K562 (cell line): Measurements from ENCODE around the gene OLFML1. TPM values are rescaled to one million over a fixed set of nuclear protein-coding genes. Genes with fewer than 3 reads are reported as not detected.

Experiments
- ATAC-seq: fragments of 200-7000 bp; cut with Tn5 transposase; 3 replicates; pipeline ENCODE4 v1.9.1; 2020; ENCODE audit warnings: moderate library complexity
- BruUV-seq: library from RNA; stranded (reverse); fragments of 400-500 nt; replicated peaks from 2 replicates; lab custom pipeline; 2021; lab: Mats Ljungman, UMichigan
- CTCF ChIA-PET: fragments of 300-600 bp; formaldehyde crosslinking; extraction: SDS; loops from one replicate; lab custom pipeline; 2021; ENCODE audit warnings: low intra/inter-chr PET ratio; lab: Yijun Ruan, JAX
- POLR2A ChIA-PET: fragments of 300-600, 350-650 bp; sonication (Branson Sonifier 250); formaldehyde crosslinking; extraction: SDS; loops from one replicate; lab custom pipeline; 2021; ENCODE audit warnings: antibody characterized with exemption, inconsistent platforms; lab: Yijun Ruan, JAX
- DNase-seq, 4 experiments: peaks; one replicate each; pipeline versions ENCODE4 v3.0.0 to v3.0.0-alpha.2; 2011 to 2018; ENCODE audit warnings: low spot score in 3 of 4, mixed read lengths in 3 of 4; ENCODE audit errors: extremely low read depth in 1 of 4
- FAIRE-seq: peaks from 2 replicates; lab custom pipeline; 2011; peaks lifted over from hg19 to GRCh38; lab: Jason Lieb, UNC
- H2AFZ ChIP-seq: 2 replicates; pipeline ENCODE4 v1.6.0; 2011; ENCODE audit warnings: low read depth, low read length, control low read depth, inconsistent platforms
- H3K27ac ChIP-seq: fragments of 200-600 bp; 3 replicates; pipeline ENCODE4 v1.8.0; 2011; ENCODE audit warnings: low read depth, mild to moderate bottlenecking, control low read depth, inconsistent platforms, low read length, moderate library complexity, mixed read lengths; ENCODE audit errors: extremely low read depth
- H3K27me3 ChIP-seq, 2 experiments: fragments of 300-600 bp in 1 of 2; 2 replicates in 1 of 2; 3 replicates in 1 of 2; pipeline versions ENCODE4 v1.6.0 to v1.8.0; 2011; ENCODE audit warnings: inconsistent platforms in 2 of 2, low read length in 2 of 2, mild to moderate bottlenecking in 1 of 2, mixed read lengths in 1 of 2, moderate library complexity in 1 of 2; ENCODE audit not compliant: control insufficient read depth in 2 of 2, insufficient read depth in 2 of 2
- H3K36me3 ChIP-seq: fragments of 300-600 bp; 3 replicates; pipeline ENCODE4 v1.8.0; 2011; ENCODE audit warnings: mild to moderate bottlenecking, low read length, inconsistent platforms; ENCODE audit not compliant: control insufficient read depth, insufficient read depth
- H3K4me1 ChIP-seq, 2 experiments: fragments of 200-600 bp in 1 of 2; replicated peaks in 1 of 2; 2 replicates in 1 of 2; 3 replicates in 1 of 2; pipeline versions ENCODE4 v1.5.1 to v1.8.0; 2011; ENCODE audit warnings: inconsistent platforms in 2 of 2, low read length in 2 of 2, mild to moderate bottlenecking in 1 of 2, mixed read lengths in 1 of 2, moderate library complexity in 1 of 2; ENCODE audit not compliant: control insufficient read depth in 2 of 2, insufficient read depth in 2 of 2
- H3K4me2 ChIP-seq: 2 replicates; pipeline ENCODE4 v1.6.1; 2011; ENCODE audit warnings: low read length, control low read depth, inconsistent platforms, mixed read lengths; ENCODE audit not compliant: insufficient read depth
- H3K4me3 ChIP-seq: fragments of 200-600 bp; sonication (generic), shearing (Covaris generic); 2 replicates; pipeline ENCODE4 v1.5.1; 2016; ENCODE audit warnings: control low read depth, inconsistent platforms
- H3K79me2 ChIP-seq: fragments of 200-600 bp; 3 replicates; pipeline ENCODE4 v1.8.0; 2011; ENCODE audit warnings: low read length, inconsistent platforms; ENCODE audit not compliant: control insufficient read depth, insufficient read depth
- H3K9ac ChIP-seq, 2 experiments: 2 replicates each; pipeline versions ENCODE4 v1.6.0 to v1.6.1; 2011; ENCODE audit warnings: low read depth in 2 of 2, low read length in 2 of 2, control low read depth in 1 of 2, inconsistent platforms in 1 of 2, mild to moderate bottlenecking in 1 of 2, mixed read lengths in 1 of 2; ENCODE audit not compliant: insufficient read depth in 1 of 2
- H3K9me1 ChIP-seq: one replicate; pipeline ENCODE4 v1.6.0; 2011; ENCODE audit warnings: inconsistent platforms, mild to moderate bottlenecking, low read length, moderate library complexity; ENCODE audit not compliant: control insufficient read depth, insufficient read depth
- H3K9me3 ChIP-seq: replicated peaks from 2 replicates; pipeline ENCODE4 v1.5.1; 2011; ENCODE audit warnings: low read depth, low read length, inconsistent platforms; ENCODE audit not compliant: control insufficient read depth, insufficient read depth
- H4K20me1 ChIP-seq: replicated peaks from 2 replicates; pipeline ENCODE4 v1.6.1; 2011; ENCODE audit warnings: low read length, inconsistent platforms, mixed read lengths; ENCODE audit not compliant: control insufficient read depth, insufficient read depth
- CBX5 ChIP-seq: IDR thresholded peaks from 2 replicates; pipeline ENCODE4 v1.6.1; 2014; ENCODE audit warnings: low read depth, borderline replicate concordance
- CEBPB ChIP-seq: fragments of 450-650 bp; IDR thresholded peaks from 2 replicates; pipeline ENCODE4 v1.6.1; 2016; ENCODE audit warnings: missing genetic modification characterization, missing compliant biosample characterization
- CHCHD3 ChIP-seq: fragments of 250-450 bp; sonication (Bioruptor Pico); IDR thresholded peaks from 2 replicates; pipeline ENCODE4 v2.1.2; 2022; ENCODE audit warnings: mild to moderate bottlenecking
- CXXC5 ChIP-seq: fragments of 250-450 bp; sonication (Bioruptor Pico); IDR thresholded peaks from 2 replicates; pipeline ENCODE4 v1.8.0; 2022; ENCODE audit warnings: inconsistent platforms, mild to moderate bottlenecking, moderate library complexity
- DEAF1 ChIP-seq: fragments of 450-650 bp; formaldehyde crosslinking; IDR thresholded peaks from 2 replicates; pipeline ENCODE4 v1.4.0; 2020; ENCODE audit warnings: mild to moderate bottlenecking, moderate library complexity
- FOXP1 ChIP-seq: sonication (generic); formaldehyde crosslinking; IDR thresholded peaks from 2 replicates; pipeline ENCODE4 v1.8.0; 2022; ENCODE audit warnings: mild to moderate bottlenecking, missing genetic modification reagents
- NFIX ChIP-seq: fragments of 250-450 bp; sonication (Bioruptor Pico); IDR thresholded peaks from 2 replicates; pipeline ENCODE4 v1.4.0; 2020; ENCODE audit warnings: low read depth, mild to moderate bottlenecking, moderate library complexity
- PATZ1 ChIP-seq: fragments of 250-450 bp; sonication (Bioruptor Pico); IDR thresholded peaks from 2 replicates; pipeline ENCODE4 v1.5.0; 2020; ENCODE audit warnings: mild to moderate bottlenecking, borderline replicate concordance
- POLR3G ChIP-seq: IDR thresholded peaks from 2 replicates; pipeline ENCODE4 v1.6.1; 2011; ENCODE audit not compliant: insufficient read length, insufficient replicate concordance; ENCODE audit errors: extremely low read depth
- RBM17 ChIP-seq: fragments of 200-400 bp; formaldehyde crosslinking; IDR thresholded peaks from 2 replicates; pipeline ENCODE4 v1.6.1; 2017; ENCODE audit warnings: low read depth, mild to moderate bottlenecking, low read length, borderline replicate concordance
- SAFB2 ChIP-seq: fragments of 200-400 bp; formaldehyde crosslinking; IDR thresholded peaks from 2 replicates; pipeline ENCODE4 v1.6.1; 2018; ENCODE audit warnings: borderline replicate concordance, low read length, low read depth, moderate library complexity; ENCODE audit not compliant: severe bottlenecking
- SMC3 ChIP-seq: conservative IDR thresholded peaks from 2 replicates; pipeline ENCODE4 v1.6.1; 2011; ENCODE audit warnings: low read depth, low read length, improper control_type of control experiment; ENCODE audit not compliant: insufficient read depth
- TAL1 ChIP-seq: fragments of 450-650 bp; IDR thresholded peaks from 2 replicates; pipeline ENCODE4 v1.6.1; 2016; ENCODE audit warnings: mild to moderate bottlenecking
- ZNF263 ChIP-seq: sonication (generic); formaldehyde crosslinking; IDR thresholded peaks from 2 replicates; pipeline ENCODE4 v1.8.0; 2022; ENCODE audit warnings: mild to moderate bottlenecking, missing genetic modification reagents, borderline replicate concordance
- ZNF511 ChIP-seq: sonication (generic); formaldehyde crosslinking; IDR thresholded peaks from 2 replicates; pipeline ENCODE4 v1.8.0; 2022; ENCODE audit warnings: mild to moderate bottlenecking, missing genetic modification reagents
- WGBS: fragments of 100-300 bp; shearing (Covaris generic); methylation state at CpG from one replicate; pipeline ENCODE4 v1.1.6; 2016; ENCODE audit warnings: low coverage, mixed read lengths; ENCODE audit not compliant: insufficient coverage; ENCODE audit errors: missing lambda C conversion rate; 5-methylcytosine and 5-hydroxymethylcytosine counted together
- in situ Hi-C: fragments of 300-500 bp; cut with MboI; formaldehyde crosslinking; loops from 4 replicates; pipeline ENCODE4 v1.15.0; 2018; ENCODE audit warnings: inconsistent platforms, mixed read lengths
- intact Hi-C: fragments of 100-400 bp; cut with micrococcal nuclease; formaldehyde crosslinking; loops from 2 replicates; pipeline ENCODE4 v1.14.2; 2022
- polyA plus RNA-seq, 8 experiments: library from polyadenylated mRNA; depleted of rRNA in 4 of 8; stranded (reverse) in 5 of 8; unstranded in 3 of 8; fragments of >200 nt; fragmentation: Nextera tagmentation in 2 of 8; fragmentation: Illumina TruSeq in 1 of 8; extraction: Ambion mirVana in 2 of 8; extraction: Trizol in 1 of 8; gene quantifications; 2 replicates each; pipeline versions ENCODE4 v1.2.1 to v1.2.3, GENCODE V29; 2011 to 2014; ENCODE audit warnings: inconsistent platforms in 1 of 8, missing spikeins in 1 of 8
- total RNA-seq, 7 experiments: library from RNA; depleted of rRNA in 6 of 7; stranded (reverse); fragments of >200 nt in 6 of 7; fragmentation: Illumina TruSeq in 2 of 7; extraction: Trizol in 2 of 7; gene quantifications; 2 replicates each; pipeline versions ENCODE4 v1.2.1 to v1.2.3, GENCODE V29; 2011 to 2021; ENCODE audit warnings: low replicate concordance in 1 of 7

OLFML1 gene
- total and polyA plus RNA-seq, 9 of the 15 experiments (the other 6 are each of a cell fraction or from before 2014, with no cell fraction given) = not detected

GRCh38 chr11:7515447-7515886 is 30.2 kb downstream of the OLFML1 start:
- 21% methylated on average over 1 of the region's 1 CpG for WGBS
- Histone ChIP-seq H3K9me3 (no peaks in the 10 kb centered on the region), H3K4me3 (no peak overlapping the region), H3K4me2 (no peak overlapping the region), H3K36me3 (no peaks in the 10 kb centered on the region), H3K9ac (no peak overlapping the region), H4K20me1 (0 out of 2 replicates have a peak, but pooled peaks cover 2% of the 10 kb centered on the region), H3K79me2 (no peaks in the 10 kb centered on the region), H3K27ac (no peak overlapping the region), H3K4me1 (peaks cover 0 to 18% of the 10 kb centered on the region in 2 experiments; a peak in 3 of 5 replicates), H3K9me1 (no peaks in the 10 kb centered on the region), H3K27me3 (peaks cover 4 to 43% of the 10 kb centered on the region in 2 experiments; a peak in 4 of 5 replicates), H2AFZ (no peak overlapping the region)
- FAIRE-seq (no peak), DNase-seq (no peak), ATAC-seq (no peak)
- intact Hi-C loops (no loop called here), in situ Hi-C loops (no loop called here)
- BruUV-seq = TSS peak; percentile 49
- TF ChIP-seq PATZ1 (no peak), CBX5 (no peak), SMC3 (no peak), FOXP1 (no peak), POLR3G (no peak), CEBPB (tag) (no peak), SAFB2 (no peak), CXXC5 (CRISPR knock-in tag) (no peak), CHCHD3 (CRISPR knock-in tag) (no peak), TAL1 (no peak), RBM17 (no peak), NFIX (CRISPR knock-in tag) (no peak), ZNF511 (CRISPR knock-in tag) (no peak), ZNF263 (no peak), DEAF1 (CRISPR knock-in tag) (no peak)
- ChIA-PET POLR2A (interaction anchor here (0.8 kb wide), 1 partner anchor 18 kb away, joined by 3 read pairs; no protein-coding TSS in a partner anchor), CTCF (no interaction called here)
